H1 (cell line): ENCODE measurements around the gene CRYBG1. TPM values are rescaled to one million over a fixed set of nuclear protein-coding genes. Genes with fewer than 3 reads are reported as not detected.
"Not testable (repeated sequence)": the region's sequence is repeated elsewhere in the genome, so short reads cannot be mapped to it uniquely, and the experiment has no call there.

ENCODE experiments used
- CTCF ChIA-PET: fragments of 300-600 bp; sonication (Branson Sonifier 250); formaldehyde crosslinking; loops from one replicate; lab custom pipeline; 2021; ENCODE audit not compliant: partially characterized antibody; lab: Charles Lee
- POLR2A ChIA-PET: fragments of 300-600 bp; sonication (Branson Sonifier 250); formaldehyde crosslinking; loops from one replicate; lab custom pipeline; 2021; ENCODE audit warnings: inconsistent platforms; ENCODE audit not compliant: partially characterized antibody; lab: Charles Lee
- DNase-seq, 2 experiments: peaks; one replicate each; pipeline versions ENCODE4 v3.0.0 to v3.0.0-alpha.2; 2010 to 2022; ENCODE audit warnings: low spot score in 2 of 2, low read depth in 1 of 2, mixed read lengths in 1 of 2
- FAIRE-seq: peaks from 2 replicates; lab custom pipeline; 2011; peaks lifted over from hg19 to GRCh38; lab: Jason Lieb, UNC
- H2AFZ ChIP-seq: 2 replicates; pipeline ENCODE4 v1.8.1; 2012; ENCODE audit warnings: low read length, inconsistent platforms
- H2AK5ac ChIP-seq: 2 replicates; pipeline ENCODE4 v1.6.1; 2013; ENCODE audit warnings: low read depth, low read length
- H2BK120ac ChIP-seq: replicated peaks from 2 replicates; pipeline ENCODE3; 2013; ENCODE audit warnings: low read depth, low read length, inconsistent platforms
- H2BK12ac ChIP-seq: 2 replicates; pipeline ENCODE4 v1.6.1; 2013; ENCODE audit warnings: low read depth, low read length
- H2BK15ac ChIP-seq: 2 replicates; pipeline ENCODE4 v1.6.1; 2013; ENCODE audit warnings: low read length
- H2BK20ac ChIP-seq: 2 replicates; pipeline ENCODE4 v1.6.1; 2013; ENCODE audit warnings: low read length
- H2BK5ac ChIP-seq: 2 replicates; pipeline ENCODE4 v1.6.1; 2013; ENCODE audit warnings: low read depth, low read length
- H3K14ac ChIP-seq: 2 replicates; pipeline ENCODE4 v1.6.1; 2013; ENCODE audit warnings: inconsistent platforms; ENCODE audit not compliant: insufficient read length
- H3K18ac ChIP-seq: 2 replicates; pipeline ENCODE4 v1.6.1; 2013; ENCODE audit warnings: low read length; ENCODE audit errors: extremely low read depth
- H3K23ac ChIP-seq: 2 replicates; pipeline ENCODE4 v1.6.1; 2013; ENCODE audit warnings: inconsistent platforms; ENCODE audit not compliant: insufficient read length
- H3K23me2 ChIP-seq: 2 replicates; pipeline ENCODE4 v1.6.1; 2013; ENCODE audit warnings: low read depth, low read length
- H3K27ac ChIP-seq: 2 replicates; pipeline ENCODE4 v1.6.1; 2011; ENCODE audit warnings: low read depth, low read length, inconsistent platforms
- H3K27me3 ChIP-seq, 4 experiments: replicated peaks in 1 of 4; 1 replicate in 1 of 4; 2 replicates in 3 of 4; pipeline versions ENCODE4 v1.6.1 to v1.8.1; 2011 to 2013; ENCODE audit warnings: low read length in 3 of 4, mild to moderate bottlenecking in 3 of 4, inconsistent platforms in 2 of 4, mixed read lengths in 2 of 4, moderate library complexity in 1 of 4; ENCODE audit not compliant: control insufficient read depth in 3 of 4, insufficient read depth in 3 of 4; ENCODE audit errors: extremely low read depth in 1 of 4
- H3K36me3 ChIP-seq, 4 experiments: 2 replicates each; pipeline versions ENCODE4 v1.6.1 to v1.8.1; 2011 to 2013; ENCODE audit warnings: mild to moderate bottlenecking in 4 of 4, low read length in 3 of 4, moderate library complexity in 2 of 4, control low read depth in 1 of 4, inconsistent platforms in 1 of 4; ENCODE audit not compliant: insufficient read depth in 4 of 4, control insufficient read depth in 2 of 4
- H3K4ac ChIP-seq: replicated peaks from 2 replicates; pipeline ENCODE3; 2013; ENCODE audit warnings: low read length, low read depth, mixed read lengths, inconsistent platforms; ENCODE audit not compliant: insufficient read length
- H3K4me1 ChIP-seq, 4 experiments: replicated peaks in 1 of 4; 1 replicate in 1 of 4; 2 replicates in 3 of 4; pipeline versions ENCODE4 v1.6.1 to v1.8.1; 2011 to 2013; ENCODE audit warnings: low read length in 3 of 4, inconsistent platforms in 2 of 4, mixed read lengths in 1 of 4; ENCODE audit not compliant: insufficient read depth in 4 of 4, control insufficient read depth in 3 of 4
- H3K4me2 ChIP-seq, 2 experiments: 2 replicates each; pipeline versions ENCODE4 v1.6.1 to v1.8.1; 2011 to 2013; ENCODE audit warnings: low read depth in 2 of 2, low read length in 2 of 2, control low read depth in 1 of 2, inconsistent platforms in 1 of 2, mild to moderate bottlenecking in 1 of 2; ENCODE audit not compliant: insufficient read depth in 1 of 2
- H3K4me3 ChIP-seq, 4 experiments: fragments of 200-600, 300-600 bp in 1 of 4; sonication (generic), shearing (Covaris generic), sonication (Bioruptor Twin) in 1 of 4; 2 replicates each; pipeline versions ENCODE4 v1.5.1 to v1.8.1; 2011 to 2016; ENCODE audit warnings: low read length in 4 of 4, low read depth in 3 of 4, control low read depth in 2 of 4, inconsistent platforms in 2 of 4, mild to moderate bottlenecking in 2 of 4, mixed read lengths in 1 of 4, moderate library complexity in 1 of 4; ENCODE audit not compliant: insufficient read depth in 2 of 4; ENCODE audit errors: extremely low read depth in 1 of 4
- H3K56ac ChIP-seq: replicated peaks from 2 replicates; pipeline ENCODE3; 2013; ENCODE audit warnings: low read depth, mild to moderate bottlenecking, mixed read lengths, low read length, inconsistent platforms; ENCODE audit not compliant: insufficient read length
- H3K79me1 ChIP-seq: 2 replicates; pipeline ENCODE4 v1.6.1; 2013; ENCODE audit warnings: low read depth, low read length, control low read depth
- H3K79me2 ChIP-seq, 2 experiments: 2 replicates each; pipeline versions ENCODE4 v1.6.1 to v1.8.1; 2012 to 2013; ENCODE audit warnings: low read length in 2 of 2, mild to moderate bottlenecking in 2 of 2, inconsistent platforms in 1 of 2; ENCODE audit not compliant: insufficient read depth in 2 of 2, control insufficient read depth in 1 of 2
- H3K9ac ChIP-seq, 4 experiments: replicated peaks in 1 of 4; 1 replicate in 1 of 4; 2 replicates in 3 of 4; pipeline versions ENCODE4 v1.6.1 to v1.8.1; 2011 to 2013; ENCODE audit warnings: low read depth in 3 of 4, low read length in 3 of 4, control low read depth in 2 of 4, mild to moderate bottlenecking in 2 of 4, moderate library complexity in 2 of 4, inconsistent platforms in 1 of 4; ENCODE audit errors: extremely low read depth in 1 of 4
- H3K9me3 ChIP-seq, 2 experiments: 2 replicates each; pipeline versions ENCODE4 v1.6.1 to v1.8.1; 2012 to 2013; ENCODE audit warnings: mild to moderate bottlenecking in 2 of 2, moderate library complexity in 2 of 2, control low read depth in 1 of 2, inconsistent platforms in 1 of 2, low read depth in 1 of 2, low read length in 1 of 2, mixed read lengths in 1 of 2; ENCODE audit not compliant: insufficient read depth in 2 of 2
- H4K20me1 ChIP-seq, 2 experiments: replicated peaks in 1 of 2; 2 replicates each; pipeline versions ENCODE3 to v1.8.1; 2011 to 2013; ENCODE audit warnings: inconsistent platforms in 2 of 2, low read length in 2 of 2, mild to moderate bottlenecking in 1 of 2; ENCODE audit not compliant: insufficient read depth in 2 of 2, control insufficient read depth in 1 of 2
- H4K5ac ChIP-seq: 2 replicates; pipeline ENCODE4 v1.6.1; 2013; ENCODE audit warnings: low read length, low read depth, mixed read lengths, inconsistent platforms; ENCODE audit not compliant: insufficient read length
- H4K8ac ChIP-seq: 2 replicates; pipeline ENCODE4 v1.8.0; 2013; ENCODE audit warnings: mild to moderate bottlenecking, moderate library complexity, low read length, inconsistent platforms; ENCODE audit not compliant: insufficient read depth; ENCODE audit errors: extremely low read depth
- H4K91ac ChIP-seq: replicated peaks from 2 replicates; pipeline ENCODE3; 2013; ENCODE audit warnings: low read length, mixed read lengths, inconsistent platforms; ENCODE audit not compliant: insufficient read length
- BCL11A ChIP-seq, 2 experiments: IDR thresholded peaks; one replicate each; pipeline ENCODE4 v1.6.1; 2011; ENCODE audit warnings: low read depth in 2 of 2, low read length in 2 of 2, mild to moderate bottlenecking in 2 of 2
- CBX8 ChIP-seq: fragments of 300-800, 300-1000 bp; sonication (generic); IDR thresholded peaks from 2 replicates; pipeline ENCODE4 v1.7.1; 2016; ENCODE audit warnings: low read depth, low read length, borderline replicate concordance
- CREB1 ChIP-seq: IDR thresholded peaks from 2 replicates; pipeline ENCODE4 v1.6.1; 2012; ENCODE audit warnings: inconsistent platforms
- HDAC2 ChIP-seq, 2 experiments: fragments of 300-600 bp in 1 of 2; sonication (generic) in 1 of 2; IDR thresholded peaks; 2 replicates each; pipeline ENCODE4 v1.6.1; 2011 to 2012; ENCODE audit warnings: low read depth in 2 of 2, low read length in 2 of 2, mild to moderate bottlenecking in 2 of 2, moderate library complexity in 2 of 2, borderline replicate concordance in 1 of 2, inconsistent platforms in 1 of 2
- HDAC6 ChIP-seq: IDR thresholded peaks from one replicate; pipeline ENCODE4 v1.7.1; 2012; ENCODE audit warnings: low read depth, mild to moderate bottlenecking, inconsistent platforms, low read length, moderate library complexity
- JUND ChIP-seq: IDR thresholded peaks from 2 replicates; pipeline ENCODE4 v1.6.1; 2011; ENCODE audit warnings: mild to moderate bottlenecking, improper control_type of control experiment, low read length
- TCF12 ChIP-seq: IDR thresholded peaks from 2 replicates; pipeline ENCODE4 v1.6.1; 2011; ENCODE audit warnings: low read depth, mild to moderate bottlenecking, low read length
- WGBS, 2 experiments: shearing (Covaris generic) in 1 of 2; methylation state at CpG; one replicate each; pipeline versions ENCODE4 v1.1.6 to v1.1.7; 2013 to 2015; ENCODE audit warnings: low lambda C conversion rate in 2 of 2, mixed read lengths in 2 of 2, inconsistent platforms in 1 of 2, low coverage in 1 of 2, missing lambda C conversion rate in 1 of 2; ENCODE audit not compliant: insufficient replicate concordance in 2 of 2, insufficient coverage in 1 of 2, insufficient read length in 1 of 2; ENCODE audit errors: extremely low coverage in 1 of 2, missing lambda C conversion rate in 1 of 2; 5-methylcytosine and 5-hydroxymethylcytosine counted together
- polyA plus RNA-seq, 7 experiments: library from polyadenylated mRNA; depleted of rRNA in 3 of 7; stranded (reverse) in 5 of 7; unstranded in 2 of 7; fragments of >200 nt in 5 of 7; fragments of 200-250 nt in 2 of 7; gene quantifications; 1 replicate in 5 of 7; 2 replicates in 1 of 7; 4 replicates in 1 of 7; pipeline versions ENCODE4 v1.2.1 to v1.2.3, GENCODE V29; 2011 to 2013; ENCODE audit warnings: missing spikeins in 2 of 7, mixed read lengths in 2 of 7
- total RNA-seq: library from RNA; stranded (reverse); fragmentation: NEBNext Ultra II Directional; extraction: Animal tissue kit (Norgen Biotek cat#: 25700); gene quantifications from 2 replicates; pipeline ENCODE4 v1.2.1, GENCODE V29; 2021

Gene CRYBG1
- total and polyA plus RNA-seq, 2 of the 8 experiments (the other 6 are each of a cell fraction or from before 2014, with no cell fraction given), result 2.2 to 11.6 TPM

DNA sequence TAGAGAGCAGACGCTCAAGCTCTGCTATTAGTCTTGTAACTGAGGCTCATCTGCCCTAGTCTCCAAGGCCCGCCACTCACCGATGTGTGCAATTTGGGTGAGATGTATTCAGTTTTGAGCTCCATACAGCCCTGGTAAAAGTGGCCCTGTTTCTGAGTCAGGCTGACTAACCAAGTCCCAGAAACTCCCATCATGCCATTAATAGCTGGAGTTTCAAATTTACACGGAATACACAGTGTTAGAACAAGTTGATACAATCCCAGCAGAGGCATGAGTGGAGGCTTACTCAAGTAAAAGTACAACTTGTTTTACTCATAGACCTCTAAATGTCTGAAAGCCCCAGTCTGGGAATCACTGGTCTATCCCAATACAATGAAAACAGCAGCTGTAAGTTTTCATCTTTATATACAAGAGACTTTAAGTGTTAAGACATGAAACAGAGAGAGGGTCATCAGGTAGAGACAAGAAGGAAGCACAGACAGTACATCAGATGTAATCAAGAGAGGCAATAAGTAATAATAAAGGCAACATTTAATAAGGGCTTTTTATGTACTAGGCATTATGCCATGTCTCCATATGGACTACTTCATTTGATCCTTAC, 226.4 kb downstream of the CRYBG1 start (continued):
- no peak for TF ChIP-seq TCF12
- TF ChIP-seq HDAC2 (IDR thresholded peaks at IDR 0.05; ENCODE audit: borderline replicate concordance in 1 of 2, low read depth in 2 of 2, low read length in 2 of 2), result no peak
- no peak for TF ChIP-seq JUND
- TF ChIP-seq CBX8, result no peak
- TF ChIP-seq CREB1, result no peak
- TF ChIP-seq HDAC6, result no peak
- TF ChIP-seq BCL11A (IDR thresholded peaks at IDR 0.05; ENCODE audit: low read depth in 2 of 2, low read length in 2 of 2), result no peak
- TF ChIP-seq, all 59 proteins: peak for 0

DNA sequence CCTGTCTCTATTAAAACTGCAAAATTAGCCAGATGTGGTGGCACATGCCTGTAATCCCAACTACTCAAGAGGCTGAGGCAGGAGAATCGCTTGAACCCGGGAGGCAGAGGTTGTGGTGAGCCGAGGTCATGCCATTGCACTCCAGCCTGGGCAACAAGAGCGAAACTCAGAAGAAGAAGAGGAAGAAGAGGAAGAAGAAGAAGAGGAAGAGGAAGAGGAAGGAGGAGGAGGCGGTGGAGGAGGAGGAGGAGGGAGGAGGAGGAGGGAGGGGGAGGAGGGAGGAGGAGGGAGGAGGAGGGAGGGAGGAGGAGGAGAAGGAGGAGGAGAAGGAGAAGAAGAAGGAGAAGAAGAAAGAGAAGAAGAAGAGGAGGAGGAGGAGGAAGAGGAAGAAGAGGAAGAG, 228.4 kb downstream of the CRYBG1 start:
- H3K27ac ChIP-seq, H3K27me3 ChIP-seq, H2BK5ac ChIP-seq, H4K5ac ChIP-seq, H2AK5ac ChIP-seq, H3K4ac ChIP-seq, H3K18ac ChIP-seq, DNase-seq, POLR2A ChIA-PET, H4K20me1 ChIP-seq, H3K9ac ChIP-seq, H3K9me3 ChIP-seq, H4K91ac ChIP-seq, H3K79me1 ChIP-seq, H3K23ac ChIP-seq, H2BK15ac ChIP-seq, H3K23me2 ChIP-seq, H3K14ac ChIP-seq, H3K4me3 ChIP-seq, H3K4me1 ChIP-seq, H4K8ac ChIP-seq, H2BK12ac ChIP-seq, FAIRE-seq, H2BK20ac ChIP-seq, H2AFZ ChIP-seq, H3K4me2 ChIP-seq, H2BK120ac ChIP-seq, H3K56ac ChIP-seq, H3K79me2 ChIP-seq: not testable (repeated sequence)
- CTCF ChIA-PET, result interaction anchor here (0.9 kb wide), 1 partner anchor 41 kb away, joined by 3 read pairs; no protein-coding TSS in a partner anchor
- H3K36me3 ChIP-seq, result peaks cover 0 to 26% (median 11%) of the 10 kb centered on the region in 4 experiments; a peak in 5 of 8 replicates
- 63% methylated on average over 5 of the region's 5 CpGs; no CpG with 5 or more reads in 1 of the 2 experiments for WGBS, 2 experiments
